Activated B cell treated with CpG ODN at 0.5 μM for 24 hours (primary cell): ENCODE data around the gene SNRNP25. TPM values are rescaled to one million over a fixed set of nuclear protein-coding genes. Genes with fewer than 3 reads are reported as not detected.

Experiments used
- ATAC-seq: fragments of 200-7000 bp; cut with Tn5 transposase; one replicate; pipeline ENCODE4 v1.10.0; 2021; ENCODE audit warnings: low read depth, mild to moderate bottlenecking, moderate library complexity
- CTCF ChIA-PET: fragments of 350-600 bp; sonication (Branson Sonifier 250); formaldehyde crosslinking; loops from one replicate; lab custom pipeline; 2021; ENCODE audit warnings: antibody characterized with exemption; lab: Charles Lee
- POLR2A ChIA-PET: fragments of 350-600 bp; sonication (Branson Sonifier 250); formaldehyde crosslinking; loops from one replicate; lab custom pipeline; 2021; ENCODE audit warnings: antibody characterized with exemption; lab: Charles Lee
- DNase-seq: peaks from one replicate; pipeline ENCODE4 v3.0.0; 2022
- H3K27ac Mint-ChIP-seq: one replicate; pipeline ENCODE4 v1.8.0; 2020; ENCODE audit warnings: mixed read lengths
- H3K27me3 Mint-ChIP-seq: one replicate; pipeline ENCODE4 v1.8.0; 2021; ENCODE audit warnings: mixed read lengths
- H3K36me3 Mint-ChIP-seq: one replicate; pipeline ENCODE4 v1.8.0; 2021; ENCODE audit warnings: low read depth, mixed read lengths
- H3K4me1 Mint-ChIP-seq: one replicate; pipeline ENCODE4 v1.8.0; 2021; ENCODE audit warnings: mixed read lengths
- H3K4me3 Mint-ChIP-seq: one replicate; pipeline ENCODE4 v1.8.0; 2020; ENCODE audit warnings: mild to moderate bottlenecking, mixed read lengths
- H3K9me3 Mint-ChIP-seq: one replicate; pipeline ENCODE4 v1.8.0; 2020; ENCODE audit warnings: mixed read lengths
- CTCF ChIP-seq: fragments of 200-600 bp; IDR thresholded peaks from one replicate; pipeline ENCODE4 v1.8.0; 2022; ENCODE audit warnings: antibody characterized with exemption, mild to moderate bottlenecking
- intact Hi-C: fragments of 100-400 bp; cut with micrococcal nuclease; formaldehyde crosslinking; loops from one replicate; pipeline ENCODE4 v1.15.1; 2024
- total RNA-seq: library from RNA; stranded (reverse); gene quantifications from 2 replicates; pipeline ENCODE4 v1.2.3, GENCODE V29; 2022

The SNRNP25 gene
- total RNA-seq, 1 donor from 2014 or later: 34.9 TPM

- Mint-ChIP-seq H3K27me3 (no peaks in the 10 kb centered on the region), H3K9me3 (no peaks in the 10 kb centered on the region), H3K4me3 (peak overlapping the region; percentile 68), H3K27ac (peak overlapping the region; percentile 95), H3K4me1 (peaks cover 66% of the 10 kb centered on the region), H3K36me3 (no peaks in the 10 kb centered on the region)
- DNase-seq (no peak), ATAC-seq (no peak)
- intact Hi-C loops: no loop called here
- no peak for TF ChIP-seq CTCF
- CTCF ChIA-PET: no interaction called here
- POLR2A ChIA-PET: interaction anchor here (0.5 to 2.3 kb wide), 3 partner anchors 9 to 23 kb away, joined by 3 to 23 read pairs (median 7); partner anchors contain the start of genes POLR3K and SNRNP25
These were observed 19.6 kb upstream of the SNRNP25 start for GRCh38 chr16:33877-34647.

- no peak for TF ChIP-seq CTCF
- ChIA-PET CTCF (no interaction called here), POLR2A (interaction anchor here (0.5 to 2.3 kb wide), 2 partner anchors 10 to 19 kb away, joined by 3 to 23 read pairs; partner anchors contain the start of genes POLR3K and SNRNP25)
- intact Hi-C loops: no loop called here
- peak overlapping the region; percentile 68 for H3K4me3 Mint-ChIP-seq
- peak overlapping the region; percentile 95 for H3K27ac Mint-ChIP-seq
- ATAC-seq (peak; percentile 4), DNase-seq (no peak)
- no peaks in the 10 kb centered on the region for H3K36me3 Mint-ChIP-seq
- H3K27me3 Mint-ChIP-seq: no peaks in the 10 kb centered on the region
- H3K9me3 Mint-ChIP-seq: no peaks in the 10 kb centered on the region
- H3K4me1 Mint-ChIP-seq: peaks cover 72% of the 10 kb centered on the region
These were observed 19.0 kb upstream of the SNRNP25 start for GRCh38 chr16:34648-34987.

- DNase-seq (peak; percentile 42), ATAC-seq (peak; percentile 67)
- Mint-ChIP-seq H3K36me3 (no peaks in the 10 kb centered on the region), H3K27ac (peak overlapping the region; percentile 95), H3K27me3 (no peaks in the 10 kb centered on the region), H3K9me3 (no peaks in the 10 kb centered on the region), H3K4me1 (peaks cover 77% of the 10 kb centered on the region), H3K4me3 (peak overlapping the region; percentile 68)
- no peak for TF ChIP-seq CTCF
- POLR2A ChIA-PET: interaction anchor here (2.3 kb wide), 1 partner anchor 18 kb away, joined by 23 read pairs; the partner anchor contains the start of genes POLR3K and SNRNP25
- CTCF ChIA-PET: no interaction called here
- intact Hi-C loops: no loop called here
These were observed 18.5 kb upstream of the SNRNP25 start for GRCh38 chr16:35011-35677.

- ChIA-PET POLR2A (interaction anchor here (2.3 kb wide), 1 partner anchor 17 kb away, joined by 23 read pairs; the partner anchor contains the start of genes POLR3K and SNRNP25), CTCF (no interaction called here)
- Mint-ChIP-seq H3K36me3 (no peaks in the 10 kb centered on the region), H3K27me3 (no peaks in the 10 kb centered on the region), H3K4me3 (peak overlapping the region; percentile 68), H3K27ac (peak overlapping the region; percentile 95), H3K9me3 (no peaks in the 10 kb centered on the region), H3K4me1 (peaks cover 73% of the 10 kb centered on the region)
- DNase-seq: no peak
- no peak for TF ChIP-seq CTCF
- no peak for ATAC-seq
- intact Hi-C loops: no loop called here
These were observed 17.8 kb upstream of the SNRNP25 start for GRCh38 chr16:35678-36305.
